ENCODE measurements around the gene GAPT. TPM values are rescaled to one million over a fixed set of nuclear protein-coding genes. Genes with fewer than 3 reads are reported as not detected.
A peak's percentile ranks its signal among the peaks of the same experiment; 100 is the strongest.

Gene GAPT
- total RNA-seq, 2 experiments from 2014 or later = 11.2 to 15.1 TPM

GRCh38 chr5:58469896-58470295 lies 21.3 kb upstream of the GAPT start:
- Histone ChIP-seq H3K79me2 (ENCODE audit: insufficient read depth, low read depth, low read length) (no peaks in the 10 kb centered on the region), H3K9me3 (ENCODE audit: low read length) (no peaks in the 10 kb centered on the region), H4K20me1 (ENCODE audit: insufficient read depth, low read length) (no peaks in the 10 kb centered on the region), H3K27ac (ENCODE audit: low read depth, low read length, poor library complexity, severe bottlenecking) (no peak overlapping the region), H3K36me3 (ENCODE audit: insufficient read depth, low read length) (no peaks in the 10 kb centered on the region), H3K4me3 (ENCODE audit: low read depth, low read length, poor library complexity, severe bottlenecking) (no peak overlapping the region), H3K4me2 (ENCODE audit: low read length) (no peak overlapping the region), H3K4me1 (ENCODE audit: insufficient read depth, low read length, poor library complexity, severe bottlenecking) (no peaks in the 10 kb centered on the region), H3K9me2 (ENCODE audit: insufficient read depth, low read length) (no peaks in the 10 kb centered on the region), H2AFZ (ENCODE audit: low read length) (no peak overlapping the region)
- POLR2A ChIA-PET = interaction anchor here (0.6 to 0.8 kb wide), 3 partner anchors 56 to 378 kb away, joined by 3 to 7 read pairs (median 5); no protein-coding TSS in a partner anchor
- BruUV-seq (replicated peaks) = no TSS peak
- intact Hi-C loops (cut with micrococcal nuclease; ENCODE audit: unreplicated experiment) = loop anchor here (10.0 kb wide), 1 partner anchor 975 kb away; no protein-coding TSS in a partner anchor
- CTCF ChIA-PET (ENCODE audit: unreplicated experiment) = no interaction called here
- TF ChIP-seq EZH2phosphoT487 (IDR thresholded peaks at IDR 0.05; ENCODE audit: borderline replicate concordance, low read depth, low read length) (no peak), CTCF (conservative IDR thresholded peaks at IDR 0.05; ENCODE audit: low read length) (no peak)
- no peak for DNase-seq (ENCODE audit: low spot score)

- H3K9me2 ChIP-seq (ENCODE audit: insufficient read depth, low read length) = no peaks in the 10 kb centered on the region
- TF ChIP-seq EZH2phosphoT487 (IDR thresholded peaks at IDR 0.05; ENCODE audit: borderline replicate concordance, low read depth, low read length) (no peak), CTCF (conservative IDR thresholded peaks at IDR 0.05; ENCODE audit: low read length) (no peak)
- CTCF ChIA-PET (ENCODE audit: unreplicated experiment) = no interaction called here
Observed at GRCh38 chr5:58475404-58475803, 15.8 kb upstream of the GAPT start.

GRCh38 chr5:58477760-58478376 lies 13.4 kb upstream of the GAPT start:
- BruUV-seq (replicated peaks) = no TSS peak
- ChIA-PET POLR2A (interaction anchor here (0.6 kb wide), 1 partner anchor 988 kb away, joined by 3 read pairs; no protein-coding TSS in a partner anchor), CTCF (ENCODE audit: unreplicated experiment) (no interaction called here)
- Histone ChIP-seq H3K9me2 (ENCODE audit: insufficient read depth, low read length) (no peaks in the 10 kb centered on the region), H3K4me1 (ENCODE audit: insufficient read depth, low read length, poor library complexity, severe bottlenecking) (no peaks in the 10 kb centered on the region), H2AFZ (ENCODE audit: low read length) (no peak overlapping the region), H3K4me3 (ENCODE audit: low read depth, low read length, poor library complexity, severe bottlenecking) (no peak overlapping the region), H3K36me3 (ENCODE audit: insufficient read depth, low read length) (no peaks in the 10 kb centered on the region), H3K79me2 (ENCODE audit: insufficient read depth, low read depth, low read length) (no peaks in the 10 kb centered on the region), H3K4me2 (ENCODE audit: low read length) (no peak overlapping the region), H3K9me3 (ENCODE audit: low read length) (peaks cover 8% of the 10 kb centered on the region), H4K20me1 (ENCODE audit: insufficient read depth, low read length) (no peaks in the 10 kb centered on the region), H3K27ac (ENCODE audit: low read depth, low read length, poor library complexity, severe bottlenecking) (no peak overlapping the region)
- TF ChIP-seq CTCF (conservative IDR thresholded peaks at IDR 0.05; ENCODE audit: low read length) (peak; percentile 79), EZH2phosphoT487 (IDR thresholded peaks at IDR 0.05; ENCODE audit: borderline replicate concordance, low read depth, low read length) (no peak)
- intact Hi-C loops (cut with micrococcal nuclease; ENCODE audit: unreplicated experiment) = loop anchor here (1.0 kb wide), 1 partner anchor 372 kb away; no protein-coding TSS in a partner anchor
- DNase-seq (ENCODE audit: low spot score) = peak; percentile 25

More at GRCh38 chr5:58475404-58475803, 15.8 kb upstream of the GAPT start:
- POLR2A ChIA-PET = interaction anchor here (0.6 kb wide), 1 partner anchor 400 kb away, joined by 3 read pairs; no protein-coding TSS in a partner anchor
- no TSS peak for BruUV-seq (replicated peaks)
- no peaks in the 10 kb centered on the region for H3K79me2 ChIP-seq (ENCODE audit: insufficient read depth, low read depth, low read length)
- no peak for DNase-seq (ENCODE audit: low spot score)
- H3K4me3 ChIP-seq (ENCODE audit: low read depth, low read length, poor library complexity, severe bottlenecking) = no peak overlapping the region
- no peak overlapping the region for H3K4me2 ChIP-seq (ENCODE audit: low read length)
- no peak overlapping the region for H3K27ac ChIP-seq (ENCODE audit: low read depth, low read length, poor library complexity, severe bottlenecking)
- peaks cover 8% of the 10 kb centered on the region for H3K9me3 ChIP-seq (ENCODE audit: low read length)
- no peak overlapping the region for H2AFZ ChIP-seq (ENCODE audit: low read length)
- no peaks in the 10 kb centered on the region for H3K36me3 ChIP-seq (ENCODE audit: insufficient read depth, low read length)
- no peaks in the 10 kb centered on the region for H4K20me1 ChIP-seq (ENCODE audit: insufficient read depth, low read length)
- no peaks in the 10 kb centered on the region for H3K4me1 ChIP-seq (ENCODE audit: insufficient read depth, low read length, poor library complexity, severe bottlenecking)
- intact Hi-C loops (cut with micrococcal nuclease; ENCODE audit: unreplicated experiment) = no loop called here
